ENCODE results near the gene IL6.
"Not testable (repeated sequence)": the region's sequence is repeated elsewhere in the genome, so short reads cannot be mapped to it uniquely, and the experiment has no call there.

Gene IL6

GRCh38 chr7:22728401-22729029 is 1.5 kb downstream of the IL6 start:
- DNase-seq (ENCODE audit: low read depth): no peak

DNA sequence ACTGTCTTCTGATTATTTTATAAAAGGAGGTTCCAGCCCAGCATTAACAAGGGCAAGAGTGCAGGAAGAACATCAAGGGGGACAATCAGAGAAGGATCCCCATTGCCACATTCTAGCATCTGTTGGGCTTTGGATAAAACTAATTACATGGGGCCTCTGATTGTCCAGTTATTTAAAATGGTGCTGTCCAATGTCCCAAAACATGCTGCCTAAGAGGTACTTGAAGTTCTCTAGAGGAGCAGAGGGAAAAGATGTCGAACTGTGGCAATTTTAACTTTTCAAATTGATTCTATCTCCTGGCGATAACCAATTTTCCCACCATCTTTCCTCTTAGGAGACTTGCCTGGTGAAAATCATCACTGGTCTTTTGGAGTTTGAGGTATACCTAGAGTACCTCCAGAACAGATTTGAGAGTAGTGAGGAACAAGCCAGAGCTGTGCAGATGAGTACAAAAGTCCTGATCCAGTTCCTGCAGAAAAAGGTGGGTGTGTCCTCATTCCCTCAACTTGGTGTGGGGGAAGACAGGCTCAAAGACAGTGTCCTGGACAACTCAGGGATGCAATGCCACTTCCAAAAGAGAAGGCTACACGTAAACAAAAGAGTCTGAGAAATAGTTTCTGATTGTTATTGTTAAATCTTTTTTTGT is 2.3 kb downstream of the IL6 start:
- no peak for DNase-seq (ENCODE audit: low read depth)

GRCh38 chr7:22730066-22730710 is 3.2 kb downstream of the IL6 start:
- no peak for DNase-seq (ENCODE audit: low read depth)

- DNase-seq (ENCODE audit: low read depth): no peak
Measured at GRCh38 chr7:22730921-22731654, 4.1 kb downstream of the IL6 start.

- DNase-seq (ENCODE audit: low read depth): no peak
Measured at GRCh38 chr7:22731766-22732165, 4.8 kb downstream of the IL6 start.

GRCh38 chr7:22732556-22733126 is 5.6 kb downstream of the IL6 start:
- DNase-seq (ENCODE audit: low read depth): no peak

DNA sequence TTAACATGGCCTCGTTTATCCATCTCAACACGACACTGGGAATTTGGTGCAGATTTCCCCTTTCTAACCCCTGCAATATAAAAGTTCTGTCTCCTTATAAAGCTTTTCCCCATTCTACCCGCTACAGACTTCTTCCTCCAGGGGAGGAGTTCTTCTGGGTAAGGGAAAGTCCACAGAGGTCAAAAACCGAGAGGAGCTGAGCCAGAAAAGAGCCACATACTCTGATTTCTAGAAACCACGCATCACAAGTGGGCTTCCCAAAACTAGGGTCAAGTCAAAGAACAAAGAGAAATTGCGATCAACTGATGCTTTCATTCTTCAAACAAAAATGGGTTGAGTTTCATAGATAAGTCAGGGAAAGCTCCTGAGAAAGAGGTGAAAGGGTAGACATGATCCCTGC is 6.8 kb downstream of the IL6 start:
- DNase-seq (ENCODE audit: low read depth): no peak

DNA sequence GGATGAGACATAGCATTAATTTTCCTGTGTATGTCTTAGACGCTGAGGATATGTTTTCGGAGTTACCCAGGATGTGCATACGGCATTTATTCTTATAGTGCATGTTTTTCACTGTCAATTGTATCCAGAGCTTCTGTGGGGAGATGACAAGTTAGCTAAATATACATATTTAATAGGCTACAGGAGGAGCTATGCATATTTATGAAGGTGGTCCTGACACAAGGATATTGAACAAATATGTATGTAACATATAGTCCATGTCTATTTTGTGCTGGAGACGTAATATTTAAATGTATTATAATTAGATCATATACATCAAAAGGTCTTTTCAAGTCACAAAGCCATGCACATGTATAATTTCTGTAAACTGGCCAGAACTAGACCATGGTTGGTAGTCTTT is 16.0 kb downstream of the IL6 start:
- no peak for DNase-seq (ENCODE audit: low read depth)

GRCh38 chr7:22751341-22751740 is 24.3 kb downstream of the IL6 start:
- DNase-seq (ENCODE audit: low read depth): no peak

- DNase-seq (ENCODE audit: low read depth): no peak
Measured at GRCh38 chr7:22757338-22757994, 30.5 kb downstream of the IL6 start.

DNA sequence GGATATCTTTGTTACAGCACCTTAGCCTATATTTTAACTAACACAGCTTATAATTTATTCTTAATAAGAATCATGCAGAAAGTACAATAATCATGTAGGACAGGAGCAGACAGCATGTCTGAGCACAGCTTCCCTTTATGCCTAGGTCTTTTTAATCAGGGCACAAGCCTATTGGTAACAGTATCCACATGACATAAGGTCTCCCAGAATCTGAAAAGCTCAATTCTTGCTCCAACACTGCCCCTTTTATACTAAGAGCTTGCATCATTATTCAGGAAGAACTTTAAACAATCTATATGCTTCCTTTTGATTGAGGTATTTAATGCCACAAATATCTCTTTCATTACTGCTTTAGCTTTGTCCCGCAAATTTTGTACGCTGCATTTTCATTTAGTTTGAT is 31.6 kb downstream of the IL6 start:
- no peak for DNase-seq (ENCODE audit: low read depth)

GRCh38 chr7:22759721-22760120 is 32.7 kb downstream of the IL6 start:
- no peak for DNase-seq (ENCODE audit: low read depth)

- no peak for DNase-seq (ENCODE audit: low read depth)
Measured at GRCh38 chr7:22762866-22763265, 35.9 kb downstream of the IL6 start.

- no peak for DNase-seq (ENCODE audit: low read depth)
Measured at GRCh38 chr7:22765609-22766008, 38.6 kb downstream of the IL6 start.

DNA sequence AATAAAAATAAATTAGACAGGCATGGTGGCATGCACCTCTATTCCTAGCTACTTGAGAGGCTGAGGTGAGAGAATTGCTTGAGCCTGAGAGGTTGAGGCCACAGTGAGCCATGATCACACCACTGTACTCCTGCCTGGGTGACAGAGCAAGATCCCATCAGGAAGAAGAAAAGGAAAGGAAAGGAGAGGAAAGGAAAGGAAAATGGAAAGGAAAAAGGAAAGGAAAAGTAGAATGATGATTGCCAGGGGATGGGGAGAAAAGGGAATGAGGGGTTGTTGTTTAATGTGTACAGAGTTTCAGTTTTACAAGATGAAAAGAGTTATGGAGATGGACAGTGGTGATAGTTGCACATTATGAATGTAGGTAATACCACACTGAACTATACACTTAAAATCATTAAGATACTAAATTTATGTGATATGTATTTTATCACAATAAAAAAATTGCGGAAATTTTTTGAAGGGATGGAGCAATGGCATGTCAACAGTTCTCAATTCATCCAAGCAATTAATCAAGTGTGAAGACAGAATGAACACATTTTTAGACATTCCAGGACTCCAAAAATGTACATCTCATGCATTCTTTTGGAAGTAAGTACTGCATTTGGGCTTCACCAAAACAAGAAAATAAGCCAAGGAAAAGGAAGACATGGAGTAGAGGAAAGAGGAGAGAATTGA is 44.3 kb downstream of the IL6 start:
- no peak for DNase-seq (ENCODE audit: low read depth)

DNA sequence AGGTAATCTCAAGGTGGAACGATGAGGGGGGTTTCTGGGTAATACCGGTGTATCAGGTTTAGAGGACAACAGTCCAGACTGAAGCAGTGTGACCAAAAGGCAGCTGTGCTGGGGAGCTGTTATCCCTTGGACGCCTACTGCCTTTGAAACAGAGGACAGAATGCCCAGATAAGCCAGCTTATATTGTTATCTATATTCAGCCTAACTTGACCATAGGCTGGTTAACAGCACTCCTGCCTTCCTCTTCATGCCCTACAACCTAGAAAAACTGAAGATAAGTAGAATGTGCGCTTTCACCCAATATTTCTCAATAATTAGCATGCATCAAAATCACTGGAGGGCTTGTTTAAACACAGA is 44.9 kb downstream of the IL6 start:
- no peak for DNase-seq (ENCODE audit: low read depth)

DNA sequence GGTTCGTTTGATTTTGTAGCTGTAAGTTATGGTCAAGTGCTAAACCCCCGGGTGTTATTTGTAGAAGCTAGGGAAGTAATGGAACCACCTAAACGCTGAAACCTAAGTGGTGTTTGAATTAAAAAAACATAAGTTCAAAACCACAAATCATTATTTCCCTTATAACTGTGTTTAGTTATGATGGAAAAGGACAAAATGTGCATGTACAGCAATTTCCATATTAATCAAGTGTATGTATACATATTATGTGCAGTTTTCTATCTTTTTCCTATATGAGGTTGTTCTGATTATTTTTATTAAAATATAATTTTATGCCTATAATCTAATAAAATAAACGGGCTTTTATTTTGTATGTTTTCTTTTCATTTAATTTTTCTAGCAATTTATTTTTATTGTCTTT is 45.9 kb downstream of the IL6 start:
- no peak for DNase-seq (ENCODE audit: low read depth)

DNA sequence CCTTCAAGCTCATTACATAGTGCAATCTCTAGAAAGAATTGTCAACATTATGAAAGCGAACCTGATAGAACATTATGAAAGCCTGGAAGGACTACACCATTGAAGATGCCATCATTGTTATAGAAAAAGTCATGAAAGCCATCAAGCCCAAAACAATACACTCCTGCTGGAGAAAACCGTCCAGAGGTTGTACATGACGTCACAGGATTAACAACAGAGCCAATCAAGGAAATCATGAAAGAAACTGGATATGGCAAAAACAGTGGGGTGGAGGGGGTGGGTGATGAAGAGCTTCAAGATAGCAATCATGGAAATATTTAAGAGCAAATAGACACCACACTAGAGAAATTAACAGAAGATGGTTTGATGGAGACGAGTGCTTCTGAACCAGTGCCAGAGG is 50.0 kb downstream of the IL6 start:
- DNase-seq (ENCODE audit: low read depth): no peak

- not testable (repeated sequence) for DNase-seq (ENCODE audit: low read depth)
Measured at GRCh38 chr7:22779730-22780323, 52.8 kb downstream of the IL6 start.

DNA sequence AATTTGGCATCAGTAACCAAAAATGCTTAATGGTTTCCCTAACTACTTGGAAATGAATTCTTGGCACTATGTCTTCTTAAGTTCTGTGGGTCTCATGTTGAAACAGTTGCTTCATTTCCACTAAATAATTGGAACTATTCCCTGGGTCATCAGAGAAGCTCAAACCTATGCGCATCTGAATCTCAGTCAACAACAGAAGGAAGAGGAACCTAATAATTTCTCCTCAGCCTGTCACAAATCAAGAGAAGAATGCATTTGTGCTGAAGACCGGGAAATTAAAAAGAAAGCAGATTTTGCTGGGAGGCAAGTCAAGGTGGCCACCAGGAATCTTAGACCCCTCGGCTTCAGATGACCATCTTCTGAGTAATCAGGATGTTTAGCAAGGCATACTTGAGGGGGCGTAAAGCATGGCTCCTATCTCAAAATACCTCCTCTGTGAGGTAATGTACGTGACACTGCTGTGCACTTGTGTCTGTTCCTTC is 54.3 kb downstream of the IL6 start:
- no peak for DNase-seq (ENCODE audit: low read depth)
